ENCODE data around the gene CGAS.
A peak's percentile ranks its signal among the peaks of the same experiment; 100 is the strongest.
"Not testable (repeated sequence)": the region's sequence is repeated elsewhere in the genome, so short reads cannot be mapped to it uniquely, and the experiment has no call there.

CGAS gene

GRCh38 chr6:73452107-73452461 lies at the start of gene CGAS:
Gene CGAS, minus strand, starts transcription at chr6:73452297. Its CDS starts 116 bp downstream, at chr6:73452181.
- DNase-seq, result no peak

GRCh38 chr6:73497915-73498314 lies 45.8 kb upstream of the CGAS start:
- no peak for DNase-seq

GRCh38 chr6:73491377-73491776 lies 39.3 kb upstream of the CGAS start:
- DNase-seq, result no peak

- DNase-seq, result no peak
Observed at GRCh38 chr6:73487473-73487872, 35.4 kb upstream of the CGAS start.

- no peak for DNase-seq
Observed at GRCh38 chr6:73484438-73484837, 32.3 kb upstream of the CGAS start.

GRCh38 chr6:73481969-73482368 lies 29.9 kb upstream of the CGAS start:
- DNase-seq, result no peak

- DNase-seq, result no peak
Observed at GRCh38 chr6:73477407-73477806, 25.3 kb upstream of the CGAS start.

GRCh38 chr6:73476723-73477122 lies 24.6 kb upstream of the CGAS start:
- DNase-seq, result no peak

- no peak for DNase-seq
Observed at GRCh38 chr6:73471686-73472290, 19.7 kb upstream of the CGAS start.

GRCh38 chr6:73461537-73462350 lies 9.6 kb upstream of the CGAS start, which contains the start of gene MTO1:
Gene MTO1, plus strand, starts transcription at chr6:73461737. Its CDS starts 118 bp downstream, at chr6:73461855.
- peak; percentile 87 for DNase-seq

GRCh38 chr6:73460056-73460455 lies 8.0 kb upstream of the CGAS start:
- DNase-seq, result no peak

GRCh38 chr6:73459474-73459873 lies 7.4 kb upstream of the CGAS start:
- not testable (repeated sequence) for DNase-seq

GRCh38 chr6:73455865-73456629 lies 4.0 kb upstream of the CGAS start:
- no peak for DNase-seq

GRCh38 chr6:73451223-73452106 lies 632 bp downstream of the CGAS start:
- no peak for DNase-seq

GRCh38 chr6:73443555-73443954 lies 8.5 kb downstream of the CGAS start:
- no peak for DNase-seq

GRCh38 chr6:73435236-73435635 lies 16.9 kb downstream of the CGAS start:
- no peak for DNase-seq

GRCh38 chr6:73421534-73421933 lies 30.6 kb downstream of the CGAS start:
- DNase-seq, result no peak

- DNase-seq, result no peak
Observed at GRCh38 chr6:73418081-73418741, 33.9 kb downstream of the CGAS start.

- DNase-seq, result no peak
Observed at GRCh38 chr6:73413102-73413501, 39.0 kb downstream of the CGAS start.

- no peak for DNase-seq
Observed at GRCh38 chr6:73409395-73409794, 42.7 kb downstream of the CGAS start.

GRCh38 chr6:73400656-73401055 lies 51.4 kb downstream of the CGAS start:
- DNase-seq, result no peak

- no peak for DNase-seq
Observed at GRCh38 chr6:73395875-73396274, 56.2 kb downstream of the CGAS start.

Measured in NCI-H1105 treated with DMSO at 0.1 percent for 48 hours (cell line).